Measurements from ENCODE around the gene PRKG1.

DNA sequence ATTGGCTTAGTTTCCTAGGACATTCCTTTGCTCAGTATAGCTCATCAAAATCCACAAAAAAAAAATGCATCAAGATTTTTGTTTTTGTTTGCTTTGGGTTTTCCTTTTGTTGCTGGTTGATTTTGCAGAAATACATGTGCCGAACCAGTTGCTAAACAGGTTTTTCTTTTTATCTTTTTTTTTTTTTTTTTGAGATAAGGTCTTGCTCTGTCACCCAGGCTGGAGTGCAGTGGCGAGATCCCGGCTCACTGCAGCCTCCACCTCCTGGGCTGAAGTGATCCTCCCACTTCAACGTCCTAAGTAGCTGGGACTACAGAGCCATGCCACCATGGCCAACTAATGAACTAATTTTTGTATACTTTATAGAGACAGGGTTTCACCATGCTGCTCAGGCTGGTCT is 616.8 kb downstream of the PRKG1 start:
- TF ChIP-seq, protein P1, sequence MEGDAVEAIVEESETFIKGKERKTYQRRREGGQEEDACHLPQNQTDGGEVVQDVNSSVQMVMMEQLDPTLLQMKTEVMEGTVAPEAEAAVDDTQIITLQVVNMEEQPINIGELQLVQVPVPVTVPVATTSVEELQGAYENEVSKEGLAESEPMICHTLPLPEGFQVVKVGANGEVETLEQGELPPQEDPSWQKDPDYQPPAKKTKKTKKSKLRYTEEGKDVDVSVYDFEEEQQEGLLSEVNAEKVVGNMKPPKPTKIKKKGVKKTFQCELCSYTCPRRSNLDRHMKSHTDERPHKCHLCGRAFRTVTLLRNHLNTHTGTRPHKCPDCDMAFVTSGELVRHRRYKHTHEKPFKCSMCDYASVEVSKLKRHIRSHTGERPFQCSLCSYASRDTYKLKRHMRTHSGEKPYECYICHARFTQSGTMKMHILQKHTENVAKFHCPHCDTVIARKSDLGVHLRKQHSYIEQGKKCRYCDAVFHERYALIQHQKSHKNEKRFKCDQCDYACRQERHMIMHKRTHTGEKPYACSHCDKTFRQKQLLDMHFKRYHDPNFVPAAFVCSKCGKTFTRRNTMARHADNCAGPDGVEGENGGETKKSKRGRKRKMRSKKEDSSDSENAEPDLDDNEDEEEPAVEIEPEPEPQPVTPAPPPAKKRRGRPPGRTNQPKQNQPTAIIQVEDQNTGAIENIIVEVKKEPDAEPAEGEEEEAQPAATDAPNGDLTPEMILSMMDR (conservative IDR thresholded peaks at IDR 0.05 in 1 of 2, IDR thresholded peaks at IDR 0.05 in 1 of 2; ENCODE audit: low read depth in 1 of 2, low read length in 2 of 2) = no peak
- TF ChIP-seq EZH2 (IDR thresholded peaks at IDR 0.05; ENCODE audit: low read length, missing control alignments) = no peak
